ENCODE measurements around the gene PTPRZ1.

GRCh38 chr7:121873289-121874194 is 581 bp downstream of the PTPRZ1 start:
- TF ChIP-seq POLR2AphosphoS5 (IDR thresholded peaks at IDR 0.05; ENCODE audit: low read depth, low read length) = no peak
- TF ChIP-seq TAF1 (IDR thresholded peaks at IDR 0.05; ENCODE audit: low read depth, low read length) = no peak
- no peak for TF ChIP-seq POLR2A (IDR thresholded peaks at IDR 0.05; ENCODE audit: low read depth, low read length)
- no peak for TF ChIP-seq POU2F2 (IDR thresholded peaks at IDR 0.05; ENCODE audit: low read depth, low read length)
- no peak for TF ChIP-seq SPI1 (IDR thresholded peaks at IDR 0.05; ENCODE audit: low read depth, low read length)

All from GM12891 (cell line).